OCI-LY3 (cell line): ENCODE data around the gene PTPN23.

Experiments used
- EZH2phosphoT487 ChIP-seq: fragments of 200-600 bp; shearing (Covaris generic); IDR thresholded peaks from 2 replicates; pipeline ENCODE4 v1.6.1; 2018; ENCODE audit warnings: antibody characterized with exemption, mixed run types, low read depth
- TF ChIP-seq, protein P1 (sequence below): fragments of 200-600, 300-600 bp; sonication (generic); IDR thresholded peaks from 2 replicates; pipeline ENCODE4 v1.5.1; 2014; ENCODE audit warnings: antibody characterized with exemption, low read length, low read depth

DNA sequence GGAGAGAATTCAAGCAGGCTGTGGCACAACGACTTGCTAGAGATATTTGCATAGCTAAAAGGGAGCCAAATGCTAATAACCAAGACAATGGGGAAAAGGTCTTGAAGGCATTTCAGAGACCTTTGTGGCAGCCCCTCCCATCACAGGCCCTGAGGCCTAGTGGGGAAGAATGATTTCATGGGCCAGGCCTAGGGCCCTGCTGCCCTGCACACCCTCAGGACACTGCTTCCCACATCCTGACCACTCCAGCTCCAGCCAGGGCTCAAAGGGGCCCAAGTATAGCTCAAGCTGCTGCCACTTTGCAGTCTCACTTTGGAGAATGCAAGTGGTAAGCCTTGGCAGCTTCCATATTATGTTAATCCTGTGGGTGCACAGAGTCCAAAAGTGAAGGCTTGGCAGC lies 21.5 kb upstream of the PTPN23 start:
- TF ChIP-seq EZH2phosphoT487: no peak
- TF ChIP-seq, protein P1, sequence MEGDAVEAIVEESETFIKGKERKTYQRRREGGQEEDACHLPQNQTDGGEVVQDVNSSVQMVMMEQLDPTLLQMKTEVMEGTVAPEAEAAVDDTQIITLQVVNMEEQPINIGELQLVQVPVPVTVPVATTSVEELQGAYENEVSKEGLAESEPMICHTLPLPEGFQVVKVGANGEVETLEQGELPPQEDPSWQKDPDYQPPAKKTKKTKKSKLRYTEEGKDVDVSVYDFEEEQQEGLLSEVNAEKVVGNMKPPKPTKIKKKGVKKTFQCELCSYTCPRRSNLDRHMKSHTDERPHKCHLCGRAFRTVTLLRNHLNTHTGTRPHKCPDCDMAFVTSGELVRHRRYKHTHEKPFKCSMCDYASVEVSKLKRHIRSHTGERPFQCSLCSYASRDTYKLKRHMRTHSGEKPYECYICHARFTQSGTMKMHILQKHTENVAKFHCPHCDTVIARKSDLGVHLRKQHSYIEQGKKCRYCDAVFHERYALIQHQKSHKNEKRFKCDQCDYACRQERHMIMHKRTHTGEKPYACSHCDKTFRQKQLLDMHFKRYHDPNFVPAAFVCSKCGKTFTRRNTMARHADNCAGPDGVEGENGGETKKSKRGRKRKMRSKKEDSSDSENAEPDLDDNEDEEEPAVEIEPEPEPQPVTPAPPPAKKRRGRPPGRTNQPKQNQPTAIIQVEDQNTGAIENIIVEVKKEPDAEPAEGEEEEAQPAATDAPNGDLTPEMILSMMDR: no peak
